WTC11 (cell line): ENCODE data around the gene HOATZ. TPM values are rescaled to one million over a fixed set of nuclear protein-coding genes. Genes with fewer than 3 reads are reported as not detected.

Source experiments
- ATAC-seq: fragments of 200-7000 bp; cut with Tn5 transposase; 2 replicates; pipeline ENCODE4 v1.10.0; 2021; ENCODE audit warnings: mild to moderate bottlenecking, moderate library complexity
- CTCF ChIA-PET: fragments of 300-600 bp; sonication (Branson Sonifier 250); formaldehyde crosslinking; loops from one replicate; lab custom pipeline; 2021; ENCODE audit warnings: antibody characterized with exemption; lab: Charles Lee
- POLR2A ChIA-PET: fragments of 350-600 bp; sonication (Branson Sonifier 250); formaldehyde crosslinking; loops from one replicate; lab custom pipeline; 2021; ENCODE audit warnings: antibody characterized with exemption; lab: Charles Lee
- DNase-seq: peaks from one replicate; pipeline ENCODE4 v3.0.0; 2021; ENCODE audit warnings: low spot score
- H3K27ac Mint-ChIP-seq: 2 replicates; pipeline ENCODE4 v1.8.0; 2021; ENCODE audit warnings: mixed read lengths
- H3K27me3 Mint-ChIP-seq: 2 replicates; pipeline ENCODE4 v1.8.0; 2021; ENCODE audit warnings: low read depth, mild to moderate bottlenecking, moderate library complexity, mixed read lengths
- H3K36me3 Mint-ChIP-seq: 2 replicates; pipeline ENCODE4 v1.8.0; 2021; ENCODE audit warnings: mixed read lengths
- H3K4me1 Mint-ChIP-seq: 2 replicates; pipeline ENCODE4 v1.8.0; 2022; ENCODE audit warnings: mixed read lengths
- H3K4me3 Mint-ChIP-seq: 2 replicates; pipeline ENCODE4 v1.8.0; 2021; ENCODE audit warnings: mild to moderate bottlenecking, moderate library complexity, mixed read lengths
- H3K9me3 Mint-ChIP-seq: 2 replicates; pipeline ENCODE4 v1.8.0; 2021; ENCODE audit warnings: mixed read lengths
- ATF1 ChIP-seq: sonication (generic); formaldehyde crosslinking; IDR thresholded peaks from 2 replicates; pipeline ENCODE4 v1.8.1; 2023; ENCODE audit warnings: mild to moderate bottlenecking, moderate library complexity, missing genetic modification reagents
- ATF6 ChIP-seq: sonication (generic); formaldehyde crosslinking; IDR thresholded peaks from 2 replicates; pipeline ENCODE4 v1.8.1; 2023; ENCODE audit warnings: mild to moderate bottlenecking, missing genetic modification reagents
- CDX4 ChIP-seq: fragments of 250-450 bp; sonication (Bioruptor Pico); IDR thresholded peaks from 2 replicates; pipeline ENCODE4 v1.9.0; 2021; ENCODE audit warnings: moderate library complexity, mild to moderate bottlenecking, inconsistent platforms, borderline replicate concordance
- E2F1 ChIP-seq: sonication (generic); formaldehyde crosslinking; IDR thresholded peaks from 2 replicates; pipeline ENCODE4 v1.8.0; 2022; ENCODE audit warnings: mild to moderate bottlenecking, missing genetic modification reagents
- ESRRA ChIP-seq: sonication (generic); formaldehyde crosslinking; IDR thresholded peaks from 2 replicates; pipeline ENCODE4 v1.8.1; 2022; ENCODE audit warnings: mild to moderate bottlenecking, missing genetic modification reagents, borderline replicate concordance
- FOXJ3 ChIP-seq: sonication (generic); formaldehyde crosslinking; IDR thresholded peaks from 2 replicates; pipeline ENCODE4 v1.9.0; 2021; ENCODE audit warnings: missing genetic modification reagents, mild to moderate bottlenecking, borderline replicate concordance
- FOXK1 ChIP-seq: sonication (generic); formaldehyde crosslinking; IDR thresholded peaks from 2 replicates; pipeline ENCODE4 v1.8.0; 2022; ENCODE audit warnings: mild to moderate bottlenecking, moderate library complexity, missing genetic modification reagents
- HMGA2 ChIP-seq: fragments of 250-450 bp; sonication (Bioruptor Pico); IDR thresholded peaks from 2 replicates; pipeline ENCODE4 v1.4.0; 2021; ENCODE audit warnings: mild to moderate bottlenecking, moderate library complexity
- HMGXB4 ChIP-seq: sonication (generic); formaldehyde crosslinking; IDR thresholded peaks from 2 replicates; pipeline ENCODE4 v1.8.1; 2023; ENCODE audit warnings: mild to moderate bottlenecking, moderate library complexity, missing genetic modification reagents
- IRF1 ChIP-seq: sonication (generic); formaldehyde crosslinking; IDR thresholded peaks from 2 replicates; pipeline ENCODE4 v1.8.0; 2023; ENCODE audit warnings: missing genetic modification reagents
- IRF2 ChIP-seq: sonication (generic); formaldehyde crosslinking; IDR thresholded peaks from 2 replicates; pipeline ENCODE4 v1.8.0; 2022; ENCODE audit warnings: low read depth, missing genetic modification reagents, borderline replicate concordance
- KAT7 ChIP-seq: sonication (generic); formaldehyde crosslinking; IDR thresholded peaks from 2 replicates; pipeline ENCODE4 v1.8.1; 2023; ENCODE audit warnings: missing genetic modification reagents, mild to moderate bottlenecking, borderline replicate concordance
- MAX ChIP-seq: sonication (generic); formaldehyde crosslinking; IDR thresholded peaks from 2 replicates; pipeline ENCODE4 v1.8.0; 2022; ENCODE audit warnings: mild to moderate bottlenecking, missing genetic modification reagents
- SP1 ChIP-seq: sonication (generic); formaldehyde crosslinking; conservative IDR thresholded peaks from 2 replicates; pipeline ENCODE4 v1.8.1; 2022; ENCODE audit warnings: missing genetic modification reagents
- ZNF232 ChIP-seq: sonication (generic); formaldehyde crosslinking; IDR thresholded peaks from 2 replicates; pipeline ENCODE4 v1.8.0; 2022; ENCODE audit warnings: mild to moderate bottlenecking, missing genetic modification reagents
- ZNF263 ChIP-seq: sonication (generic); formaldehyde crosslinking; IDR thresholded peaks from 2 replicates; pipeline ENCODE4 v1.8.1; 2022; ENCODE audit warnings: low read depth, mild to moderate bottlenecking, moderate library complexity, missing genetic modification reagents
- ZNF425 ChIP-seq: fragments of 250-450 bp; sonication (Bioruptor Pico); conservative IDR thresholded peaks from 2 replicates; pipeline ENCODE4 v1.9.0; 2021; ENCODE audit warnings: mild to moderate bottlenecking
- total RNA-seq: library from RNA; stranded (reverse); gene quantifications from 3 replicates; pipeline ENCODE4 v1.2.3, GENCODE V29; 2021

The HOATZ gene
- total RNA-seq, 1 experiment from 2014 or later = not detected

- H3K27ac Mint-ChIP-seq = no peak overlapping the region
- POLR2A ChIA-PET = no interaction called here
- no peak for DNase-seq
- no peak for ATAC-seq
- TF ChIP-seq ATF6 = no peak
- no peak for TF ChIP-seq HMGXB4 (CRISPR knock-in tag)
- TF ChIP-seq HMGA2 (CRISPR knock-in tag) = no peak
- TF ChIP-seq SP1 = no peak
- TF ChIP-seq FOXK1 (CRISPR knock-in tag) = no peak
- TF ChIP-seq ZNF232 (CRISPR knock-in tag) = no peak
- no peak for TF ChIP-seq E2F1 (CRISPR knock-in tag)
- no peaks in the 10 kb centered on the region for H3K9me3 Mint-ChIP-seq
- no peaks in the 10 kb centered on the region for H3K27me3 Mint-ChIP-seq
- H3K4me1 Mint-ChIP-seq = peaks cover 5% of the 10 kb centered on the region
- CTCF ChIA-PET = no interaction called here
- H3K4me3 Mint-ChIP-seq = no peak overlapping the region
- H3K36me3 Mint-ChIP-seq = no peaks in the 10 kb centered on the region
Observed at GRCh38 chr11:111522426-111522825, 7.8 kb downstream of the HOATZ start.

GRCh38 chr11:111523343-111523742 is 8.8 kb downstream of the HOATZ start:
- Mint-ChIP-seq H3K27me3 (no peaks in the 10 kb centered on the region), H3K27ac (no peak overlapping the region), H3K36me3 (no peaks in the 10 kb centered on the region), H3K9me3 (no peaks in the 10 kb centered on the region), H3K4me3 (no peak overlapping the region), H3K4me1 (peaks cover 5% of the 10 kb centered on the region)
- CTCF ChIA-PET = no interaction called here
- no peak for TF ChIP-seq ZNF232 (CRISPR knock-in tag)
- TF ChIP-seq ZNF425 = no peak
- no peak for TF ChIP-seq MAX (CRISPR knock-in tag)
- TF ChIP-seq CDX4 (CRISPR knock-in tag) = no peak
- TF ChIP-seq KAT7 (CRISPR knock-in tag) = no peak
- no peak for TF ChIP-seq FOXJ3 (CRISPR knock-in tag)
- TF ChIP-seq IRF2 = no peak
- TF ChIP-seq ATF1 (CRISPR knock-in tag) = no peak
- no peak for TF ChIP-seq ESRRA
- no peak for TF ChIP-seq ZNF263 (CRISPR knock-in tag)
- TF ChIP-seq IRF1 (CRISPR knock-in tag) = no peak
- POLR2A ChIA-PET = interaction anchor here (0.7 kb wide), 1 partner anchor 185 kb away, joined by 8 read pairs; no protein-coding TSS in a partner anchor
- DNase-seq (no peak), ATAC-seq (no peak)
